Caco-2 (cell line): ENCODE results near the gene SLC39A6. TPM values are rescaled to one million over a fixed set of nuclear protein-coding genes. Genes with fewer than 3 reads are reported as not detected.
"Not testable (repeated sequence)": the region's sequence is repeated elsewhere in the genome, so short reads cannot be mapped to it uniquely, and the experiment has no call there.

Source experiments
- BruUV-seq: library from RNA; stranded (reverse); fragments of 400-500 nt; replicated peaks from 2 replicates; lab custom pipeline; 2021; lab: Mats Ljungman, UMichigan
- CTCF ChIA-PET: fragments of 300-600 bp; sonication (Branson Sonifier 250); formaldehyde crosslinking; loops from one replicate; lab custom pipeline; 2022; ENCODE audit warnings: antibody characterized with exemption; lab: Charles Lee
- POLR2A ChIA-PET: fragments of 300-600 bp; sonication (Branson Sonifier 250); formaldehyde crosslinking; loops from one replicate; lab custom pipeline; 2022; ENCODE audit warnings: antibody characterized with exemption; lab: Charles Lee
- DNase-seq, 2 experiments: peaks; one replicate each; pipeline versions ENCODE4 v3.0.0 to v3.0.0-alpha.2; 2020 to 2022
- H3K27me3 ChIP-seq: replicated peaks from 2 replicates; pipeline ENCODE4 v1.6.0; 2011; ENCODE audit warnings: low read length; ENCODE audit not compliant: control insufficient read depth, insufficient read depth
- H3K36me3 ChIP-seq: 2 replicates; pipeline ENCODE4 v1.5.1; 2011; ENCODE audit warnings: low read length; ENCODE audit not compliant: control insufficient read depth, insufficient read depth
- H3K4me1 ChIP-seq: fragments of 250-450 bp; sonication (Bioruptor Pico); 2 replicates; pipeline ENCODE4 v1.5.1; 2020; ENCODE audit warnings: mild to moderate bottlenecking
- H3K4me3 ChIP-seq: 2 replicates; pipeline ENCODE4 v1.5.1; 2011; ENCODE audit warnings: low read depth, mild to moderate bottlenecking, control low read depth, low read length
- H3K9me3 ChIP-seq: fragments of 250-450 bp; sonication (Bioruptor Pico); 2 replicates; pipeline ENCODE4 v1.5.1; 2020; ENCODE audit warnings: mild to moderate bottlenecking, moderate library complexity
- H3K27ac Mint-ChIP-seq: one replicate; pipeline ENCODE4 v1.8.0; 2022; ENCODE audit warnings: mixed read lengths; ENCODE audit not compliant: unreplicated experiment
- H3K27me3 Mint-ChIP-seq: one replicate; pipeline ENCODE4 v1.8.0; 2022; ENCODE audit warnings: mixed read lengths; ENCODE audit not compliant: insufficient read depth, unreplicated experiment
- H3K36me3 Mint-ChIP-seq: one replicate; pipeline ENCODE4 v1.8.0; 2022; ENCODE audit warnings: mild to moderate bottlenecking, mixed read lengths; ENCODE audit not compliant: insufficient read depth, unreplicated experiment
- H3K4me1 Mint-ChIP-seq: one replicate; pipeline ENCODE4 v1.8.0; 2022; ENCODE audit warnings: low read depth, mixed read lengths; ENCODE audit not compliant: unreplicated experiment
- H3K4me3 Mint-ChIP-seq: one replicate; pipeline ENCODE4 v1.8.0; 2022; ENCODE audit warnings: mild to moderate bottlenecking, moderate library complexity, mixed read lengths; ENCODE audit not compliant: unreplicated experiment
- H3K9me3 Mint-ChIP-seq: one replicate; pipeline ENCODE4 v1.8.0; 2022; ENCODE audit warnings: mixed read lengths; ENCODE audit not compliant: unreplicated experiment
- CTCF ChIP-seq, 2 experiments: fragments of 200-600 bp in 1 of 2; IDR thresholded peaks; 1 replicate in 1 of 2; 2 replicates in 1 of 2; pipeline versions ENCODE4 v1.5.1 to v1.8.0; 2011 to 2022; ENCODE audit warnings: antibody characterized with exemption in 1 of 2, control low read depth in 1 of 2, inconsistent platforms in 1 of 2, low read depth in 1 of 2, low read length in 1 of 2, mild to moderate bottlenecking in 1 of 2, moderate library complexity in 1 of 2; ENCODE audit not compliant: insufficient read depth in 1 of 2, severe bottlenecking in 1 of 2, unreplicated experiment in 1 of 2
- intact Hi-C: fragments of 100-400 bp; cut with micrococcal nuclease; formaldehyde crosslinking; loops from one replicate; pipeline ENCODE4 v1.10.0; 2022; ENCODE audit not compliant: unreplicated experiment
- total RNA-seq: library from RNA; stranded (reverse); gene quantifications from 2 replicates; pipeline ENCODE4 v1.2.3, GENCODE V29; 2022

Gene SLC39A6
- total RNA-seq, 1 experiment from 2014 or later = 19.5 TPM

- Histone ChIP-seq H3K4me1 (no peaks in the 10 kb centered on the region), H3K9me3 (no peaks in the 10 kb centered on the region), H3K36me3 (no peaks in the 10 kb centered on the region; the same call in 1 of the 2 replicates), H3K4me3 (no peak overlapping the region), H3K27me3 (no peaks in the 10 kb centered on the region)
- Mint-ChIP-seq H3K36me3 (peaks cover 4% of the 10 kb centered on the region), H3K4me3 (no peak overlapping the region), H3K4me1 (no peaks in the 10 kb centered on the region), H3K9me3 (no peaks in the 10 kb centered on the region), H3K27me3 (no peaks in the 10 kb centered on the region), H3K27ac (no peak overlapping the region)
- no TSS peak for BruUV-seq
- DNase-seq = no peak
- POLR2A ChIA-PET = no interaction called here
- intact Hi-C loops = loop anchor here (2.0 kb wide), 1 partner anchor 27 kb away; no protein-coding TSS in a partner anchor
- CTCF ChIA-PET = no interaction called here
- TF ChIP-seq CTCF (IDR thresholded peaks at IDR 0.05; ENCODE audit: insufficient read depth in 1 of 2, low read depth in 1 of 2, low read length in 1 of 2, severe bottlenecking in 1 of 2, unreplicated experiment in 1 of 2) = no peak
Observed at GRCh38 chr18:36169938-36170337, 40.8 kb upstream of the SLC39A6 start.

DNA sequence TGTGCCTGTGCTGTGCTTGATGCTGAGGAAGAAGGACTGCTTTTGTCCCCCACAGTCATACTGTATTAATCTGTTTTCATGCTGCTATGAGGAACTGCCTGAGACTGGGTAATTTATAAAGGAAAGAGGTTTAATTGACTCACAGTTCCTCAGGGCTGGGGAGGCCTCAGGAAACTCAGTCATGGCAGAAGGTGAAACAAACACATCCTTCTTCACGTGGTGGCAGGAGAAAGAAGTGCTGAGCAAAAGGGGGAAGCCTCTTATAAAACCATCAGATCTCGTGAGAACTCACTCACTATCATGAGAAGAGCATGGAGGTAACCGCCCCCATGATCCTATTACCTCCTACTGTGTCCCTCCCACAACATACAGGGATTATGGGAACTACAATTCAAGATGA is 39.2 kb upstream of the SLC39A6 start:
- H3K36me3 Mint-ChIP-seq, CTCF ChIA-PET, H3K9me3 ChIP-seq, DNase-seq, H3K9me3 Mint-ChIP-seq, POLR2A ChIA-PET, H3K4me3 ChIP-seq, BruUV-seq, H3K27me3 ChIP-seq, H3K27me3 Mint-ChIP-seq, H3K36me3 ChIP-seq, H3K4me3 Mint-ChIP-seq, H3K4me1 Mint-ChIP-seq, H3K4me1 ChIP-seq, H3K27ac Mint-ChIP-seq: not testable (repeated sequence)
- intact Hi-C loops = loop anchor here (2.0 kb wide), 1 partner anchor 29 kb away; no protein-coding TSS in a partner anchor

GRCh38 chr18:36167692-36168218 is 38.6 kb upstream of the SLC39A6 start:
- no TSS peak for BruUV-seq
- Histone ChIP-seq H3K4me1 (no peaks in the 10 kb centered on the region), H3K4me3 (no peak overlapping the region), H3K27me3 (no peaks in the 10 kb centered on the region), H3K36me3 (no peaks in the 10 kb centered on the region; the same call in 1 of the 2 replicates), H3K9me3 (no peaks in the 10 kb centered on the region)
- POLR2A ChIA-PET = no interaction called here
- Mint-ChIP-seq H3K9me3 (no peaks in the 10 kb centered on the region), H3K27me3 (no peaks in the 10 kb centered on the region), H3K4me1 (no peaks in the 10 kb centered on the region), H3K36me3 (peaks cover 4% of the 10 kb centered on the region), H3K4me3 (no peak overlapping the region), H3K27ac (no peak overlapping the region)
- CTCF ChIA-PET = no interaction called here
- no peak for TF ChIP-seq CTCF (IDR thresholded peaks at IDR 0.05; ENCODE audit: insufficient read depth in 1 of 2, low read depth in 1 of 2, low read length in 1 of 2, severe bottlenecking in 1 of 2, unreplicated experiment in 1 of 2)
- intact Hi-C loops = loop anchor here (2.0 kb wide), 1 partner anchor 29 kb away; no protein-coding TSS in a partner anchor
- no peak for DNase-seq
